GM21367 (cell line): Measurements from ENCODE around the gene FKBP10.
"Not testable (repeated sequence)": the region's sequence is repeated elsewhere in the genome, so short reads cannot be mapped to it uniquely, and the experiment has no call there.

Experiments used
- ATAC-seq: cut with Tn5 transposase; IDR thresholded peaks from one replicate; pipeline ENCODE4 v1.9.1; 2021; ENCODE audit not compliant: unreplicated experiment

FKBP10 gene

DNA sequence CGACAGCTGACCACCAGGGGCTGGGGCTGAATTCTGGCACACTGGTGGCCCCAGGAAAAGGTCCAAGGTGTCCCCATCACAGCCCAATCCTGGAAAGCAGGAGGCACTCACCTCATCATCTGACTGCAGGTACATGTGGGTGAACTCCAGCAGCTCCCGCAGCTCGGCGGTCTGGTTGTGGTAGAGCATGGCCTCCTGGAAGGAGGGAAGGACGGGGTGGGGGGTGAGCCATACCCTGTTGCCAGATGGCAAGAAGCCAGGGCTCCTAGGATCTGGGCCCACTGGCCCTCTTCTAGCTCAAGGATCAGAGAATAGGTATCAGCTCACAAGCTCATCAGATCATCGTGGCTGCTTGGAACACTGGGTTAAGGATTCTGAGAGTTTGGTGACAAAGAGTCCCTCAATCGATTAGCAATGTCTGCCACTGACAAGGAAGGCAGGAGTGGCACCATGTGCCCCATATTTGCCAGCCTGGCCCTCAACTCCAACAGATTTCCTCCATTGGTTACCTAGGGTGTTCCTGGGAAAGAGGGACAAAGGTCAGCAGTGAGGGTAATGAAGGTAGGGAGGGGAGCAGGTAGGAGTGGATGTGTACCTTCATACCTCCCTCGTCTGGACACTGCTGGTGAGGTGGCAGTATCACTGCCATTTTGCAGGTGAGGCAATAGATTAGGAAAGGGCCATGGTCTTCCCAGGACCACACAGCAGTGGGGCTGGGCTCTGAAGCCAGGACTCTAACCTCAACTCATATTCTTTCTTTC is 5.9 kb upstream of the FKBP10 start:
- ATAC-seq: no peak

DNA sequence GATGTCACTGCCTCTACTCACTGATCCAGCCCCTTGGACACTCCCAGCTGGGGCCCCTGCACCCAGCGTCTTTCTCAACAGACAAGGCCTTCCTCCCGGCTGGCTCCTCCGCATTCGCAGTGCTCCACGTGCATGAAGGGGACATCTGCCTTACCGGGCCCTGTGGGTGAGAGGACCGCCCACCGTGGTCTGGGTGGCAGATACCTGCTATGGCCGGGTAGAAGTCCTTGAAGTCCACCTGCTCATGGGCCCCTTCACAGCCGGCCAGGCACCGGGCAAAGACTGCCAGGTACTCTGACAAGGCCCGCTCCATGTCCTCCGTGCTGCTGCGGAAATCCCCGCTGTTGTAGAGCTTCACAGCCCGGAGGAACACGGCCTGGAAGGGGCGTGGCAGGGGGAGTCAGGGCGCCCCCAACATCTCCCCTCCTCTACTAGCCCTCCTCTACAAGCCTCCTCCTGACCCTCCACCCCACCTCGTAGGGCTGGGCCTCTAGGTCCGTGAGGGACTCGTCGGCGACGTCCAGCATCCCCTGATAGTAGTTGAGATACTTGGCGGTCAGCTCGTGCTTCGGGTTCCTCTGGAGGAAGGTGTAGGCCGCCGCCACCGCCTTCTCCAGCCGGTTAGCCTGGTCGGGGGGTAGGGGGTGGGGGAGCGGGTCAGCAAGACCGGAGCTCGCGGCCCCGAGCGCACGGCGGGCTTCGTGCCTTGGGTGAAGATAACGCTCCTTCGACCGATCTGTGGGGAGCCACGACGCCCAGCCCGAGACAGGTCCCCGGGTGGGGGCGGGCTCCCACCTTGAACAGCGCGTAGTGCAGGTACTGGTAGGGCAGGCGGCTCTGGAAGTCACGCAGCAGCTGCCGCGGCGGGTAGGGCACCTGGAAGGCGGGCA is 1.9 kb upstream of the FKBP10 start:
- ATAC-seq: no peak

DNA sequence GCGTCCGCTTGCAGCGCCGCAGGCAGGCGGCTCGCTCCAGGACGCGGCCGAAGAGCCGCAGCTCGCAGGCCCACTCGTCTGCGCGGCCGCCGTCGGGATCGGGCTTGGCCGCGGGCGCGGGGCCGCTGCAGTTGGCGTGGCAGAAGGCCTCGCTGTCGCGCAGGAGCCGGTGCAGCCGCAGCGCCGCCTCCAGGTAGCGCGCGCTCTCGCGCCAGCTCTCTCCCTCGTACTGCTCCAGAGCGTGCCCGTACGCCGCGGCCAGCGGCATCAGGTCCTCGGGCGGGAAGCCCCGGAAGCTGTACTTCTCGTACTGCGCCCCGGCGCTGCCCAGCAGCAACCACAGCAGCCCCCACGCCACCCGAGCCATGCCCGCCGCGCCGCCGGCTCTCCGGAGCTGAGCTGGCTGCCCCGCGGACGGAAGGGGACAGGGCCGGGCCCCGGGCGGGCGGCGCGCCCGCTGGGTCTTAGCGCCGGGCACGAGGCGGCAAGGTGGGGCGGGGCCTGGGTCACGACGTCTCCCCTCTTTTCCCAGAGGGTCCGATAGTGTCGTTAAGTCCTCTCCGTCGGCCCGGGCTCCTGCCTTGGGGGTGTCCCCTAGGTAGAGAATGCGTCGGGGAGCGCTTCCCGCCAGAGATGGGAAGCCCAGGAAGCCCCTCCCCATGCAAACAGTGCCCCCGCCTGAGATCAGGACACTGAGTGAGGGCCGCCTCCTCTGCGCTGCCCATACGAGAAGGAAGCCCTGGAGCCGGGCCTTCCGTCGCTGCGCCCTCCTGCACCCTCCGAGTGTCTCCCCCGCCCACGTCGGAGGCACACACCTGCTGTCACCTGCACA is 1.0 kb upstream of the FKBP10 start, which contains the start of gene P3H4:
Gene P3H4 (minus strand): TSS at position 401 of the 832 bp plus-strand sequence. CDS start 34 bp downstream, at position 367.
- ATAC-seq: no peak

DNA sequence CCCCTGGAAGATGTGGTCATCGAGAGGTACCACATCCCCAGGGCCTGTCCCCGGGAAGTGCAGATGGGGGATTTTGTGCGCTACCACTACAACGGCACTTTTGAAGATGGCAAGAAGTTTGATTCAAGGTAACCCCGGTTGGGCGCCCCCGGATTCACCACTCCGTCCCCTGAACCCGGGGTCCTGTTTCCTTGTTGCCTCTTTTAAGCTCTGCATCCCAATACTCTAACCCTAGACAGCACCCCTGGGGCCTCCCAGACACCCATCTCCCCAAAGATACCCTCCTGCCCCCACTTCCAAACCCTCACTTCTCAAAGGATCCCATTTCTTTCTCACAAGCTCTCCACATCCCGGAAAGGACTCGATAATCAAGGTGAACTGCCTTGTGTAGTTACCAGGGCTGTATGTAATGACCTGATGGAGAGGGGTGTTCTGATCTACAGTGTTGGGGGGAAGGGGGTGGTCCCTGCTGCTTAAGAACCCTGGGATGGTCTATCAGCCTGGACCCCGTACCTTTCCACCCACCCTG is 412 bp downstream of the FKBP10 start:
- ATAC-seq: no peak

DNA sequence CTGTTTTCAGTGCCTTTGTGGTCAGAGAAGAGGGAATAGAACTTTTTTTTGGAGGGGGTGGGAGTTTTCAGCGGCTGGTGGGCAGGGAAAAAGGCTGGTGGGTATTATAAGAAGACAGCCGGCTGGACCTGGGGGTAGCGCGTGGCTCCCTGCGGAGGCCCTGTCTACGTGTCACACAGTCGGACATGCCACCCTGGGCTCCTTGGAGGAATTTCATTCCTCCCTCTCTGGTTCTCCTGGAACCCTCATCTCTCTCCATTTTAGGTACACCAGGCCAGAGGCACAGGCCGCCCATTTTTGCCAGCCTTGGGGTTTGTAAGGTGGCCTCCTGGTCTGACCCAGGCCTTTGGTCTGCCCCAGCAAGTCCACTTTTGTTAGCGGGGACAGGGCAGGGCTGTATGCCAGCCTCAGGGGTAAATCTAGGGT is 908 bp downstream of the FKBP10 start:
- ATAC-seq: no peak

DNA sequence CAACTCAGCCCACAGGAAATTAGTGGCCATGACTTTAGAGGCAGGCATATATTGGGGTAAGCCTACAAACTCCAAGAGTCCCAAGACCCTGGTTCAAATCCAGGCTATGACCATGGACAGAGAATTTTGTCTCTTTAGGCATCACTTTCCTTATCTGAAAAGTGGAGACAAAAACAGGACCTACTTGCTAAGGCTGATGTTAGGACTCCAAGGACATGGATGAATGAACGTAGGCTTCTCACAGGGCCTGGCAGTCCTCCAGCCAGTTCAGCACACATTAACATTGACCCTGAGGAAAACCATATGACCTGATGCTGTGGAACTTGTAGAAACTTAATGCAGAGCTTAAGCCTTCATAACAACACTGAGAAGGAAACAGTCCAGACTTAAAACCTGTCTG is 1.4 kb downstream of the FKBP10 start:
- no peak for ATAC-seq

DNA sequence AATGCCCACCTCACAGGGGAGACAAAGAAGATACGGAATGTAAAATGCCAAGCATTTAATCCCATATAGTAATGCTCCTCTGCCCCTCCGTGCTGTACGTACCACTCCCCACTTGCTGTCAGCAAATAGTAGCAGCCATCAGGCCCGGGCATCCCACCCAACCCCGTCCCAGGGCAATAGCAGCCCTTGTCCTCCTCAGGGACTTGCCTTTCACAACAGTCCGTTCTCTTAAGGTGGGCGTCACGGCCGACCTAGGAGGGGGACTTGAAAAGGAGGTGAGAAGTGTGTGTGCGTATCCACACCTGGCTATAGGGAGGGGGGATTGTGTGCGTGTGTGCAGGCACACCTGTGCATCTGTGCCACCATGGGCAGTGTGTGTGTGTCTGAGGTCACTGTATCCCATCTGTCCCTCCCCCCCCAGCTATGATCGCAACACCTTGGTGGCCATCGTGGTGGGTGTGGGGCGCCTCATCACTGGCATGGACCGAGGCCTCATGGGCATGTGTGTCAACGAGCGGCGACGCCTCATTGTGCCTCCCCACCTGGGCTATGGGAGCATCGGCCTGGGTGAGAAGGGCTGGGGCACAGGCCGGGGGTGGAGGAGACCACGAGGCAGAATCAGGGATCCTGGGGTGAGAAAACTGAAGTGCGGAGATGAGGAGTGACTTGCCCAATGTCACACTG is 4.0 kb downstream of the FKBP10 start:
- ATAC-seq: no peak

DNA sequence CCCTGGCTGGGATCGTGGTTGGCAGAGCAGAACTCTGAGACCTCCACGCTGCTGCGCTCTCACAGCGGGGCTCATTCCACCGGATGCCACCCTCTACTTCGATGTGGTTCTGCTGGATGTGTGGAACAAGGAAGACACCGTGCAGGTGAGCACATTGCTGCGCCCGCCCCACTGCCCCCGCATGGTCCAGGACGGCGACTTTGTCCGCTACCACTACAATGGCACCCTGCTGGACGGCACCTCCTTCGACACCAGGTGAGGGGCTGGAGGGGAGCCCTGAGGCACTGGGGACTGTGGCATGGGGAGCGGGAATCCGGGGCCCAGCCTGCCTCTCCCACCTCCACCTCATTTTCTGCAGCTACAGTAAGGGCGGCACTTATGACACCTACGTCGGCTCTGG is 5.2 kb downstream of the FKBP10 start:
- no peak for ATAC-seq

DNA sequence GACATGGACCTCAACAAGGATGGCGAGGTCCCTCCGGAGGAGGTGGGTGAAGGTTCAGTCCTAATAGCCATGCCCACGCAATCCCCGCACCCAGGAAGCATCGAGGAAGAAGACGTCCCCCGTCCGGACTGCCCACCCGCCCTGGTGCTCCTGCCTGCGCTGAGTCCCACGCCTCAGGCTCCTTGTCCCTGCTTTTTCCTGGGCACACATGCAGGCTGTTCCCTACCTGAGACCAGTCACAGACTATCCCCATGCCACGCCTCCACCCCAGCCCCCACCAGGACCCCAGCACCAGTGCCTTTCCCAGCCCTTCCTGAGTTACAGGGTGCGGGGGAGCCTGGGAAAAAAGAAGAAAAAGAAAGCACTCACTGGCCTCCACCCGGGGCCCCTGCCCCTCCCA is 9.0 kb downstream of the FKBP10 start:
- no peak for ATAC-seq

DNA sequence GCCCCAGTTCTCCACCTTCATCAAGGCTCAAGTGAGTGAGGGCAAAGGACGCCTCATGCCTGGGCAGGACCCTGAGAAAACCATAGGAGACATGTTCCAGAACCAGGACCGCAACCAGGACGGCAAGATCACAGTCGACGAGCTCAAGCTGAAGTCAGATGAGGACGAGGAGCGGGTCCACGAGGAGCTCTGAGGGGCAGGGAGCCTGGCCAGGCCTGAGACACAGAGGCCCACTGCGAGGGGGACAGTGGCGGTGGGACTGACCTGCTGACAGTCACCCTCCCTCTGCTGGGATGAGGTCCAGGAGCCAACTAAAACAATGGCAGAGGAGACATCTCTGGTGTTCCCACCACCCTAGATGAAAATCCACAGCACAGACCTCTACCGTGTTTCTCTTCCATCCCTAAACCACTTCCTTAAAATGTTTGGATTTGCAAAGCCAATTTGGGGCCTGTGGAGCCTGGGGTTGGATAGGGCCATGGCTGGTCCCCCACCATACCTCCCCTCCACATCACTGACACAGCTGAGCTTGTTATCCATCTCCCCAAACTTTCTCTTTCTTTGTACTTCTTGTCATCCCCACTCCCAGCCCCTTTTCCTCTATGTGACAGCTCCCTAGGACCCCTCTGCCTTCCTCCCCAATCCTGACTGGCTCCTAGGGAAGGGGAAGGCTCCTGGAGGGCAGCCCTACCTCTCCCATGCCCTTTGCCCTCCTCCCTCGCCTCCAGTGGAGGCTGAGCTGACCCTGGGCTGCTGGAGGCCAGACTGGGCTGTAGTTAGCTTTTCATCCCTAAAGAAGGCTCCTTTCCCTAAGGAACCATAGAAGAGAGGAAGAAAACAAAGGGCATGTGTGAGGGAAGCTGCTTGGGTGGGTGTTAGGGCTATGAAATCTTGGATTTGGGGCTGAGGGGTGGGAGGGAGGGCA is 9.7 kb downstream of the FKBP10 start:
- no peak for ATAC-seq

DNA sequence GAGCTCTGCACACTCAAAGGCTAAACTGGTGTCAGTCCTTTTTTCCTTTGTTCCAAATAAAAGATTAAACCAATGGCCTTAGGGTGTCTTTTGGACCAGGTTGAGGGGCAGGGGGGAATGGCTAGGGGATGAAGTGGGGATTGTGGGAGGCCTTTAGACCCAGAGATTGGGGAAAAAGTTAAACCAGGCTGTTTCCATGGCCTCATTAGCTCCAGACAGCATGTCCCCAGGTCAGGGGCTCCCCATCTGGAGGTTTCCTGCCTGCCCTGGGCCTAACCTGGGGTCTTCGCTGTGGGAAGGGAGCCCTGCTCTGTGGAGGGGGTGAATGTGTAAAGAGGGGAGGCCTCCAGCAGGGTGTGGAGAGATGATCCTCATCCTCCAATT is 10.3 kb downstream of the FKBP10 start:
- no peak for ATAC-seq

DNA sequence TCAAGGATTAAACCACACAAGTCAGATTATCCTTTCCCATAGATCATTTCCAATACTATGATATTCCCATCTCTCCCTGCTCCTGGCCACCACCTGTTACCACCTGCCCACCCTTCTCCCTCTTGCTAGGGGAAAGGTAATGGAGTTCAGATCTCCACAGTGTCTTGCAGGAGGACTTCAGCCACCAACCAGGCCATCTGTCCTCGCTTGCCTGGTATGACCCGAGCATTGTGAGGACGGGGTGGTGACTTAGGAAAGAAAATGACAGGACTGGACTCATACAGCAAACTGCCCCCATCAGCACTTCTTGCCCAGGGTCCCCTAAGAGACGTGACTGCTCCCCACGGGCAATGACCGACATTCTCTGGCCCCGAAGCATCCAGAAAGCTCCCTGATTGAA is 10.8 kb downstream of the FKBP10 start:
- no peak for ATAC-seq

DNA sequence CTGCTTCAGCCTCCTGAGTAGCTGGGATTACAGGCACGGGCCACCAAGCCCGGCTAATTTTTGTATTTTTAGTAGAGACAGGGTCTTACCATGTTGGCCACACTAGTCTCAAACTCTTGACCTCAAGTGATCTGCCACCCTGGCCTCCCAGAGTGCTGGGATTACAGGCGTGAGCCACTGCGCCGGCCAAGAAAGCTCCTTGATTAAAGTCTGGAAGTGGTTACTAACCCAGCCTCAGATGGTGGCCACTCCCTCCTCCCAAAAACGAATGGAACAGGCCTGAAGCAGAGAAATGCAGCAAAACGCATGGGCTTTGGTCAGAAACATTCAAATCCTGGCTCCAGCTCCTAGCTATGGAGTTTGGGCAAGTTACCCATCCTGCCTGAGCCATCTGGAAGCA is 11.3 kb downstream of the FKBP10 start:
- ATAC-seq: no peak

DNA sequence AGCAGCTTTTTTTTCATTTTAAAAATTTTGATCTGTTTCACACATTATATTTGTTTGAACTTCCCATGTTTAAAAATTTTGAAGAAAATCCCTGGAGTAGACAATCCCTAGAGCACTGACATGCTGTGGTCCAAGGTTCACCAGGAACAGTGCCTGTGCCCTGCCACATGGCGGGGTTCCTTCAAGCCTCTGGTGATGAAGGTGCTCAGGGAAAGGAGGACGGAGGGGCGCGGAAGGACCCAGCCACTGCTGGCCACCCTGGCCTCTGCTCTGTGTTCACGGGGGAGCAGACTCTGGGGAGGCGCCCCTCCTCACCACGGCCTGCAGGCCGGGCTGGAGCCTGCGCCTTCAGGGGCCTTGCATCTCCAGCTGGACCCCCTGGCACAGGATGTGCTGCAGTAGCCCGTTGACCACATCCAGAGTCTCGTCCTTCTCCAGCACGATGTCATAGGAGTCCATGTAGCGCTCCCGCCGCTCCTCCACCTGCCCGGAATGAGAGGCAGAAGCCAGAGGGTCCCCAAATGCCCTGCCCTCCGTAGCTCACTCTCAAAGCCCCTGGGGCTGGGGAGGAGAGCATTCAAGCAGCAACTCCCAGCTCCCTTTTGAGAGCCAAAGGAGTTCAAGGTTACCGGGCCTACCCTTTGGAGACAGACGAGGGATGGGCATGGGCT is 12.5 kb downstream of the FKBP10 start:
- no peak for ATAC-seq

DNA sequence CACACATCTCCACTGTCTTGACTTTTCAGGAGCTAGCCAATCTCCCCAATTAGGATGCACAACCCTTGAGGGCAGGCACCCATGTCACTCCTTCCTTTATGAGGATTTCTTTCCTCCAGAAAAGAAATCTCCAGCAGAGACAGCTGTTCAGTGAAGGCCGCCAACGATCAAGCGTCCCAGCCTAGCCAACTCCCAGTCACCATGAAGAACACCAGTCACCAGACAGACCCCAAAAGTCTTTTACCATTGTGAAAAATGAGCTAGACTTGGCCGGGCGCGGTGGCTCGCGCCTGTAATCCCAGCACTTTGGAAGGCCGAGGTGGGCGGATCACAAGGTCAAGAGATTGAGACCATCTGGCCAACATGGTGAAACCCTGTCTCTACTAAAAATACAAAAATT is 17.2 kb downstream of the FKBP10 start:
- not testable (repeated sequence) for ATAC-seq

DNA sequence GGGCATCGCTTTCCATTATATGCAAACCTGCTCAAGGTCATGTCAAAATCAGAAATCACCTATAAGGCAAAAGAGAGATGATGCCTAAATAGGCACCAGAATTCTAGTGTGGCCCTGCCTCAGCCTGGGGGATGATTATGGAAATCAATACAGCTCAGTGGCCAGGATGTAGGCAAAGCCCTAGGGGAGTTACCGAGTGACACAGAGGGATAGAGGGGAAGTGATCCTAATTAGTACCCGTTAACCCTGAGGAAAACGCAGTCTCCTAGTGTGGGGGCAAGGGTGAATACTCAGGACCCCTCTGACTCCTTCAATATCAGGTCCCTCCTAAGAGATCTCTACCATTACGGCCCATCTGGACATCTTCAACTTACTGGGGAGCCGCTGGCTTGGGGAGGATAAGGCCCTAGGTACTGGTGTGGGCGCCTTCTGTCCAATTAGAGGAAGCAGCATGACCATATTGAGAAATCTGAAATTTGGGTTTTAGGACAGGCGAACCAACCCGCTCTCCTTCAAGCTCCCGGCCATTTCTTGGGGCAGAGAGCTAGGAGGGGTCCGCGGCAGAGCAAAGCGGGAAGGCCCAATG is 22.5 kb downstream of the FKBP10 start:
- ATAC-seq: peak; percentile 24

DNA sequence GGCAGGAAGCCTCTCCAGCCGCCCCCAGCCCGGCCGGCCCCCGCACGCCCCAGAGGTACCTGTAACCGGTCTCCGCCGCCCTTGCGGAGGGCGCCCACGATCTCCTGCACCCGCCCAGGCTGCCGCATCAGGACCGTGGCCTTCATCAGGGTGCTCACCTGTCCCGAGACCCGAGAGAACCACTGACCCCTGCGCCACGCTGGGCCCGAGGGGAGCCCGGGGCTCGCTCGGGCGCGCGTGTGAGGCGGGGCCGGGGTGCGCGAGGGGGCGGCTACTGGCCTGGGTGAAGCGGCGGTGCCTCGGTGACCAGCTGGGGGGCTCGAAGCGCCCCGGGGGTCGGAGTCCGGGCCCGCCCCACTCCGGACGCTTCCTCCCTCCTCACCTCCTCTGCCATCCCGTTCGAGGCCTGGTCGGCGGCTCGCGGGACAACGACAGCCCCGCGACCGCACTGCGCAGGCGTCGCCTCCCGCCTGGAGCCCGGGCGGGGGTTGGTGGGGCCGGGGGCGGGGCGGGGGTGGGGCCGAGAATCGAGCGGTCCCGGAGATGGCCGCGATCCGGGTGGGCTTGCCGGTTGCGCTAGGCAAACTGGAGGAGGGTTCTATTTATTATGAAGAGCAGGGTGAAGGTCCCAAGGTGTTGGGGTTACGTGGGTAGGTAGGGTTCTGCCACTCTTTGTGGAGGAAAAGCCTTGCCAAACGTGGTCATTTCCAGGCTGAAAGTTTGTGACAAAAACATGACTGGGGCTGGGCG is 23.2 kb downstream of the FKBP10 start, which contains the start of gene NT5C3B:
Gene NT5C3B (minus strand): TSS at position 433 of the 750 bp plus-strand sequence. CDS start 39 bp downstream, at position 394.
- peak; percentile 48 for ATAC-seq
